HG02885 (cell line): ENCODE results near the gene LAPTM4A.
"Not testable (repeated sequence)": the region's sequence is repeated elsewhere in the genome, so short reads cannot be mapped to it uniquely, and the experiment has no call there.

ENCODE experiments used
- ATAC-seq: cut with Tn5 transposase; IDR thresholded peaks from one replicate; pipeline ENCODE4 v1.9.1; 2021; ENCODE audit warnings: mild to moderate bottlenecking; ENCODE audit not compliant: unreplicated experiment, poor library complexity

The LAPTM4A gene

GRCh38 chr2:20077411-20077940, 26.0 kb upstream of the LAPTM4A start:
- no peak for ATAC-seq

GRCh38 chr2:20076757-20077156, 25.3 kb upstream of the LAPTM4A start:
- no peak for ATAC-seq

GRCh38 chr2:20074901-20075300, 23.5 kb upstream of the LAPTM4A start:
- no peak for ATAC-seq

GRCh38 chr2:20074046-20074648, 22.7 kb upstream of the LAPTM4A start:
- ATAC-seq = not testable (repeated sequence)

GRCh38 chr2:20073460-20073859, 22.0 kb upstream of the LAPTM4A start:
- ATAC-seq = no peak

GRCh38 chr2:20072436-20073158, 21.2 kb upstream of the LAPTM4A start:
- no peak for ATAC-seq

GRCh38 chr2:20071397-20072383, 20.3 kb upstream of the LAPTM4A start:
- ATAC-seq = no peak

- ATAC-seq = no peak
These were observed 18.3 kb upstream of the LAPTM4A start for GRCh38 chr2:20069756-20070155.

- ATAC-seq = no peak
These were observed 16.7 kb upstream of the LAPTM4A start for GRCh38 chr2:20067992-20068584.

- no peak for ATAC-seq
These were observed 14.6 kb upstream of the LAPTM4A start for GRCh38 chr2:20065885-20066602.

- ATAC-seq = no peak
These were observed 13.4 kb upstream of the LAPTM4A start for GRCh38 chr2:20064841-20065240.

- ATAC-seq = no peak
These were observed 13.0 kb upstream of the LAPTM4A start for GRCh38 chr2:20064421-20064820.

GRCh38 chr2:20062615-20063545, 11.5 kb upstream of the LAPTM4A start:
- no peak for ATAC-seq

- no peak for ATAC-seq
These were observed 10.5 kb upstream of the LAPTM4A start for GRCh38 chr2:20061940-20062339.

GRCh38 chr2:20061476-20061875, 10.0 kb upstream of the LAPTM4A start:
- no peak for ATAC-seq

- ATAC-seq = no peak
These were observed 8.7 kb upstream of the LAPTM4A start for GRCh38 chr2:20060106-20060505.

GRCh38 chr2:20057268-20057667, 5.8 kb upstream of the LAPTM4A start:
- no peak for ATAC-seq

- ATAC-seq = no peak
These were observed 3.5 kb upstream of the LAPTM4A start for GRCh38 chr2:20054931-20055330.

GRCh38 chr2:20054119-20054518, 2.7 kb upstream of the LAPTM4A start:
- no peak for ATAC-seq
